Neural cell (in vitro differentiated cells): ENCODE data around the gene SRGAP3. TPM values are rescaled to one million over a fixed set of nuclear protein-coding genes. Genes with fewer than 3 reads are reported as not detected.

Source experiments
- H2AFZ ChIP-seq: fragments of 200-600, 300-800 bp; sonication (generic), shearing (Covaris generic); 2 replicates; pipeline ENCODE4 v1.6.0; 2014; ENCODE audit warnings: low read depth, mild to moderate bottlenecking, antibody characterized with exemption, low read length, moderate library complexity
- H3F3A ChIP-seq: fragments of 200-600 bp; shearing (Covaris generic); 2 replicates; pipeline ENCODE4 v1.6.1; 2016; ENCODE audit warnings: mild to moderate bottlenecking, moderate library complexity, mixed read lengths, antibody characterized with exemption, low read length; ENCODE audit not compliant: insufficient read depth, poor library complexity, severe bottlenecking
- H3K27ac ChIP-seq: fragments of 200-600, 300-800 bp; sonication (generic), shearing (Covaris generic); 2 replicates; pipeline ENCODE4 v1.5.1; 2014; ENCODE audit warnings: mild to moderate bottlenecking, low read length, moderate library complexity
- H3K27me3 ChIP-seq: fragments of 300-800, 200-600 bp; sonication (generic), shearing (Covaris generic); 2 replicates; pipeline ENCODE4 v1.6.0; 2014; ENCODE audit warnings: mild to moderate bottlenecking, low read depth, low read length, moderate library complexity; ENCODE audit not compliant: insufficient read depth
- H3K36me3 ChIP-seq: fragments of 300-800, 200-600 bp; sonication (generic), shearing (Covaris generic); 2 replicates; pipeline ENCODE4 v1.5.1; 2014; ENCODE audit warnings: mild to moderate bottlenecking, antibody characterized with exemption, low read length, moderate library complexity; ENCODE audit not compliant: insufficient read depth
- H3K4me2 ChIP-seq: fragments of 300-800, 200-600 bp; sonication (generic), shearing (Covaris generic); 2 replicates; pipeline ENCODE4 v1.6.0; 2014; ENCODE audit warnings: mild to moderate bottlenecking, low read length
- H3K4me3 ChIP-seq: fragments of 300-800, 200-600 bp; sonication (generic), shearing (Covaris generic); 2 replicates; pipeline ENCODE4 v1.5.1; 2014; ENCODE audit warnings: mild to moderate bottlenecking, low read length, moderate library complexity
- H3K79me2 ChIP-seq: fragments of 200-600 bp; shearing (Covaris generic); replicated peaks from 2 replicates; pipeline ENCODE4 v1.6.0; 2014; ENCODE audit warnings: mild to moderate bottlenecking, low read length, moderate library complexity; ENCODE audit not compliant: insufficient read depth
- H3K9ac ChIP-seq: fragments of 300-800, 200-600 bp; sonication (generic), shearing (Covaris generic); 2 replicates; pipeline ENCODE4 v1.6.1; 2016; ENCODE audit warnings: mild to moderate bottlenecking, low read length, mixed read lengths
- H3K9me2 ChIP-seq: fragments of 200-600 bp; shearing (Covaris generic); 2 replicates; pipeline ENCODE4 v1.6.1; 2016; ENCODE audit warnings: mild to moderate bottlenecking, low read length, mixed read lengths; ENCODE audit not compliant: insufficient read depth
- H3K9me3 ChIP-seq: fragments of 200-600, 300-800 bp; sonication (generic), shearing (Covaris generic); 2 replicates; pipeline ENCODE4 v1.6.1; 2016; ENCODE audit warnings: mild to moderate bottlenecking, mixed run types, low read length, moderate library complexity, mixed read lengths
- H4K20me1 ChIP-seq: fragments of 200-600 bp; shearing (Covaris generic); 2 replicates; pipeline ENCODE4 v1.6.1; 2016; ENCODE audit warnings: mild to moderate bottlenecking, mixed run types; ENCODE audit not compliant: insufficient read depth
- CTCF ChIP-seq: fragments of 450-650 bp; IDR thresholded peaks from 2 replicates; pipeline ENCODE4 v1.5.1; 2014; ENCODE audit warnings: antibody characterized with exemption, mild to moderate bottlenecking, moderate library complexity; ENCODE audit not compliant: poor library complexity, severe bottlenecking
- EP300 ChIP-seq: fragments of 450-650 bp; conservative IDR thresholded peaks from 2 replicates; pipeline ENCODE4 v1.6.1; 2014; ENCODE audit warnings: antibody characterized with exemption, mild to moderate bottlenecking, moderate library complexity; ENCODE audit not compliant: poor library complexity, severe bottlenecking
- EZH2 ChIP-seq: fragments of 200-600, 300-800 bp; shearing (Covaris generic), sonication (generic); IDR thresholded peaks from 2 replicates; pipeline ENCODE4 v1.6.1; 2014; ENCODE audit warnings: antibody characterized with exemption, low read length, borderline replicate concordance, mild to moderate bottlenecking; ENCODE audit not compliant: insufficient read depth, poor library complexity, severe bottlenecking
- MXI1 ChIP-seq: fragments of 450-650 bp; conservative IDR thresholded peaks from 2 replicates; pipeline ENCODE4 v1.6.1; 2014; ENCODE audit warnings: antibody characterized with exemption, mild to moderate bottlenecking; ENCODE audit not compliant: poor library complexity, severe bottlenecking
- POLR2AphosphoS5 ChIP-seq: IDR thresholded peaks from 2 replicates; pipeline ENCODE4 v1.6.1; 2012
- RAD21 ChIP-seq: fragments of 450-650 bp; conservative IDR thresholded peaks from 2 replicates; pipeline ENCODE4 v1.6.1; 2014; ENCODE audit warnings: antibody characterized with exemption, mild to moderate bottlenecking, moderate library complexity
- REST ChIP-seq: IDR thresholded peaks from 2 replicates; pipeline ENCODE4 v1.6.1; 2012; ENCODE audit warnings: borderline replicate concordance
- SMC3 ChIP-seq: fragments of 450-650 bp; conservative IDR thresholded peaks from 2 replicates; pipeline ENCODE4 v1.6.1; 2014; ENCODE audit warnings: antibody characterized with exemption, mild to moderate bottlenecking, moderate library complexity; ENCODE audit not compliant: poor library complexity
- TAF1 ChIP-seq: IDR thresholded peaks from 2 replicates; pipeline ENCODE4 v1.6.1; 2012; ENCODE audit warnings: low read depth
- polyA plus RNA-seq: library from polyadenylated mRNA; depleted of rRNA; stranded (reverse); fragments of >200 nt; gene quantifications from 2 replicates; pipeline ENCODE4 v1.2.3, GENCODE V29; 2014

Gene SRGAP3
- polyA plus RNA-seq, 1 donor from 2014 or later, result 31.5 TPM

GRCh38 chr3:8972639-8973038 is 276.8 kb downstream of the SRGAP3 start:
- no peaks in the 10 kb centered on the region for H3K9me2 ChIP-seq
- no peaks in the 10 kb centered on the region for H3K9me3 ChIP-seq
- H3K27me3 ChIP-seq, result no peaks in the 10 kb centered on the region
- H3F3A ChIP-seq, result no peaks in the 10 kb centered on the region
- H3K27ac ChIP-seq, result no peak overlapping the region
- no peak overlapping the region for H3K4me2 ChIP-seq
- no peak overlapping the region for H3K4me3 ChIP-seq
- no peaks in the 10 kb centered on the region for H4K20me1 ChIP-seq
- no peak overlapping the region for H3K9ac ChIP-seq
- H2AFZ ChIP-seq, result no peak overlapping the region
- H3K36me3 ChIP-seq, result no peaks in the 10 kb centered on the region
- TF ChIP-seq SMC3 (no peak), CTCF (no peak), MXI1 (no peak), EZH2 (no peak), POLR2AphosphoS5 (no peak), EP300 (no peak), TAF1 (no peak), RAD21 (no peak)
- no peaks in the 10 kb centered on the region for H3K79me2 ChIP-seq

- H3K27ac ChIP-seq, result no peak overlapping the region
- no peak overlapping the region for H3K4me3 ChIP-seq
- H3K9ac ChIP-seq, result no peak overlapping the region
- H3K36me3 ChIP-seq, result no peaks in the 10 kb centered on the region
- H3K27me3 ChIP-seq, result no peaks in the 10 kb centered on the region
- no peak overlapping the region for H3K4me2 ChIP-seq
- no peaks in the 10 kb centered on the region for H3K9me3 ChIP-seq
- no peaks in the 10 kb centered on the region for H3F3A ChIP-seq
- H3K9me2 ChIP-seq, result no peaks in the 10 kb centered on the region
- no peaks in the 10 kb centered on the region for H3K79me2 ChIP-seq
- peak; percentile 99 for TF ChIP-seq RAD21
- TF ChIP-seq CTCF, result peak; percentile 97
- peak; percentile 17 for TF ChIP-seq MXI1
- peak; percentile 97 for TF ChIP-seq SMC3
- TF ChIP-seq POLR2AphosphoS5, result no peak
- H2AFZ ChIP-seq, result no peak overlapping the region
- no peaks in the 10 kb centered on the region for H4K20me1 ChIP-seq
Measured at GRCh38 chr3:8970971-8971589, 278.4 kb downstream of the SRGAP3 start.

GRCh38 chr3:8969241-8969640 is 280.2 kb downstream of the SRGAP3 start:
- H3K27ac ChIP-seq, result no peak overlapping the region
- H2AFZ ChIP-seq, result no peak overlapping the region
- no peaks in the 10 kb centered on the region for H3K9me2 ChIP-seq
- no peak overlapping the region for H3K4me2 ChIP-seq
- no peaks in the 10 kb centered on the region for H3K79me2 ChIP-seq
- TF ChIP-seq SMC3 (no peak), REST (no peak), MXI1 (no peak), EZH2 (no peak), EP300 (no peak), POLR2AphosphoS5 (no peak), TAF1 (no peak), CTCF (no peak), RAD21 (no peak)
- no peaks in the 10 kb centered on the region for H3K36me3 ChIP-seq
- H3F3A ChIP-seq, result no peaks in the 10 kb centered on the region
- no peaks in the 10 kb centered on the region for H3K27me3 ChIP-seq
- H3K9ac ChIP-seq, result no peak overlapping the region
- H4K20me1 ChIP-seq, result no peaks in the 10 kb centered on the region
- H3K9me3 ChIP-seq, result no peaks in the 10 kb centered on the region
- H3K4me3 ChIP-seq, result no peak overlapping the region
